ENCODE results near the gene ELOVL4. TPM values are rescaled to one million over a fixed set of nuclear protein-coding genes. Genes with fewer than 3 reads are reported as not detected.

The ELOVL4 gene
- total and polyA plus RNA-seq, 2 donors (not counting 1 experiment from before 2014, with no cell fraction given), result 0.10 TPM; not detected in 1

GRCh38 chr6:79949233-79949632, 1.9 kb upstream of the ELOVL4 start:
- peak; percentile 63 for DNase-seq
- no peak overlapping the region for H3K9ac ChIP-seq (ENCODE audit: low read length)
- H4K20me1 ChIP-seq (ENCODE audit: control insufficient read depth, insufficient read depth, low read length, poor library complexity, severe bottlenecking), result no peaks in the 10 kb centered on the region
- no peak overlapping the region for H3K27ac ChIP-seq (ENCODE audit: low read length in 2 of 2)
- no peak overlapping the region for H3K4me3 ChIP-seq (ENCODE audit: control extremely low read depth in 1 of 5, extremely low read depth in 1 of 5, insufficient read depth in 1 of 5, low read depth in 2 of 5, low read length in 4 of 5)
- H3K9me3 Mint-ChIP-seq (ENCODE audit: insufficient read depth), result no peaks in the 10 kb centered on the region
- intact Hi-C loops (cut with micrococcal nuclease), result loop anchor here (1.0 to 5.0 kb wide), 2 partner anchors 53 to 145 kb away; partner anchors contain the start of gene TTK
- peaks cover 0 to 5% (median 0%) of the 10 kb centered on the region in 3 donors for H3K9me3 ChIP-seq (ENCODE audit: control extremely low read depth in 1 of 3, control insufficient read depth in 2 of 3, insufficient read depth in 1 of 3, low read length in 2 of 3)
- no peak overlapping the region for H3K4me2 ChIP-seq (replicated peaks; ENCODE audit: low read depth, low read length, poor library complexity, severe bottlenecking)
- POLR2A ChIA-PET, result no interaction called here
- H3K4me1 Mint-ChIP-seq, result peaks cover 19% of the 10 kb centered on the region
- H3K79me2 ChIP-seq (ENCODE audit: control insufficient read depth, insufficient read depth, low read length), result no peaks in the 10 kb centered on the region
- H2AFZ ChIP-seq (ENCODE audit: insufficient read depth, low read depth, low read length, poor library complexity, severe bottlenecking), result no peak overlapping the region
- no CpG with 5 or more reads among the region's 6 CpGs for WGBS (ENCODE audit: insufficient coverage)
- no peak for ATAC-seq (ENCODE audit: low read depth)
- peaks cover 0 to 42% (median 36%) of the 10 kb centered on the region in 4 experiments for H3K27me3 ChIP-seq (replicated peaks in 1 of 4; ENCODE audit: control extremely low read depth in 1 of 4, control insufficient read depth in 3 of 4, insufficient read depth in 4 of 4, low read length in 3 of 4)
- TF ChIP-seq, protein P1, sequence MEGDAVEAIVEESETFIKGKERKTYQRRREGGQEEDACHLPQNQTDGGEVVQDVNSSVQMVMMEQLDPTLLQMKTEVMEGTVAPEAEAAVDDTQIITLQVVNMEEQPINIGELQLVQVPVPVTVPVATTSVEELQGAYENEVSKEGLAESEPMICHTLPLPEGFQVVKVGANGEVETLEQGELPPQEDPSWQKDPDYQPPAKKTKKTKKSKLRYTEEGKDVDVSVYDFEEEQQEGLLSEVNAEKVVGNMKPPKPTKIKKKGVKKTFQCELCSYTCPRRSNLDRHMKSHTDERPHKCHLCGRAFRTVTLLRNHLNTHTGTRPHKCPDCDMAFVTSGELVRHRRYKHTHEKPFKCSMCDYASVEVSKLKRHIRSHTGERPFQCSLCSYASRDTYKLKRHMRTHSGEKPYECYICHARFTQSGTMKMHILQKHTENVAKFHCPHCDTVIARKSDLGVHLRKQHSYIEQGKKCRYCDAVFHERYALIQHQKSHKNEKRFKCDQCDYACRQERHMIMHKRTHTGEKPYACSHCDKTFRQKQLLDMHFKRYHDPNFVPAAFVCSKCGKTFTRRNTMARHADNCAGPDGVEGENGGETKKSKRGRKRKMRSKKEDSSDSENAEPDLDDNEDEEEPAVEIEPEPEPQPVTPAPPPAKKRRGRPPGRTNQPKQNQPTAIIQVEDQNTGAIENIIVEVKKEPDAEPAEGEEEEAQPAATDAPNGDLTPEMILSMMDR (IDR thresholded peaks at IDR 0.05), result peak; percentile 61
- no peak for TF ChIP-seq EZH2 (IDR thresholded peaks at IDR 0.05; ENCODE audit: borderline replicate concordance, insufficient read depth, low read depth, low read length, poor library complexity, severe bottlenecking)
- H3K27ac Mint-ChIP-seq, result no peak overlapping the region
- peaks cover 18 to 21% of the 10 kb centered on the region in 2 donors for H3K4me1 ChIP-seq (ENCODE audit: control insufficient read depth in 2 of 2, insufficient read depth in 2 of 2, low read length in 2 of 2)
- CTCF ChIA-PET, result interaction anchor here (0.6 to 1.9 kb wide), 6 partner anchors 8 to 149 kb away, joined by 3 to 17 read pairs (median 4); no protein-coding TSS in a partner anchor
- H3K4me3 Mint-ChIP-seq, result no peak overlapping the region
- H3K36me3 ChIP-seq (replicated peaks in 1 of 2; ENCODE audit: control extremely low read depth in 1 of 2, control insufficient read depth in 1 of 2, extremely low read depth in 1 of 2, insufficient read depth in 2 of 2, low read length in 1 of 2), result no peaks in the 10 kb centered on the region
- H3K27me3 Mint-ChIP-seq, result peaks cover 50% of the 10 kb centered on the region

Measured in B cell (primary cell).